Middle frontal gyrus (tissue), 1 donor: Measurements from ENCODE around the gene MNDA.
"Not testable (repeated sequence)": the region's sequence is repeated elsewhere in the genome, so short reads cannot be mapped to it uniquely, and the experiment has no call there.

Experiments
- DNase-seq: peaks from one replicate; pipeline ENCODE4 v3.0.0-alpha.2; 2015; ENCODE audit warnings: low spot score; ENCODE audit errors: extremely low spot score

The MNDA gene

DNA sequence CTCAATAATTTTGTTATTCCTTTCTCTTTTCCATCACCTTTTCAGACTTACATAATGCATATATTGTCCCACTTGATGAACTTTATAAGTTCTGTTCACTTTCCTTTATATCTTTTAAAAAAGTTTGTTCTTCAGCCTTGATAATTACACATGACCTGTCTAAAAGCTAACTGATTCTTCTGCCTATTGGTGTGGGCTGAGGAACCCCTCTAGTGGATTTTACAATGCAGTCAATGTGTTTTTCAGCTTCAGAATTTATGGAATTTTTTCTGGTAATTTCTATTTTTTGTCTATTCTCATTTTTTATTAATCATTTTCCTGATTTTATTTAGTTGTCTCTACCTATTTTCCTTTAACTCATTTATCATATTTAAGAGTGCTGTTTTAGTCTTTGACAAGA lies 7.5 kb downstream of the MNDA start:
- no peak for DNase-seq

DNA sequence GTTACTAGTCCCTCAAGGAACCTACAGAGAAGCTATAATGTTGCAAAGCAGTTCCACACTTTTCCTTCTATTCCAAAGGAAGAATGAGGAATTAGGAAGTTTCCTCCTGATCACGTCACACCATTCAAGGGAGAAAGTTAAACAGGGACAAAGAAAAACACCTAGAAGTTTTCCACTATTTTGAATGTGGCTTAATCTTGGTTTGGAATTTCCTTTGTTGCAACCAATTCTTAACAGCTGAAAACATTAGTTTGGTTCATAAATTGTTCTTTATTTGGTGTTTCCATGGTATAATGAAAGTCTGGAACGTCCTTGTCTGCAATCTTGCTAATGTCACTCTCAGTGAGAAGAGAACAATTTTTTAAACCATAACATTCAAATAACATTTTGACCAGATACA lies 8.4 kb downstream of the MNDA start:
- DNase-seq: no peak

DNA sequence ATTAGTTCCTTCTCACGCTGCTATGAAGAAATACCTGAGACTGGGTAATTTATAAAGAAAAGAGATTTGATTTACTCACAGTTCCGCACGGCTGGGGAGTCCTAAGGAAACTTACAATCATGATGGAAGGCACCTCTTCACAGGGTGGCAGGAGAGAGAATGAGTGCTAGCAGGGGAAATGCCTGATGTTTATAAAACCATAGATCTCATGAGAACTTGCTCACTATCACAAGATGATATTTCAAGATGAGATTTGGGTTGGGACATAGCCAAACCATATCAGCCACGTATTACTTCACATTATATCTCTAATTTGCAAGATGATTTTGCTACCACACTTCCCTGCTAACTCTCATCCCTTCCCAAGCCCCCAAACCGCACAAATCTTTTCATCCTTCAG lies 9.1 kb downstream of the MNDA start:
- no peak for DNase-seq

DNA sequence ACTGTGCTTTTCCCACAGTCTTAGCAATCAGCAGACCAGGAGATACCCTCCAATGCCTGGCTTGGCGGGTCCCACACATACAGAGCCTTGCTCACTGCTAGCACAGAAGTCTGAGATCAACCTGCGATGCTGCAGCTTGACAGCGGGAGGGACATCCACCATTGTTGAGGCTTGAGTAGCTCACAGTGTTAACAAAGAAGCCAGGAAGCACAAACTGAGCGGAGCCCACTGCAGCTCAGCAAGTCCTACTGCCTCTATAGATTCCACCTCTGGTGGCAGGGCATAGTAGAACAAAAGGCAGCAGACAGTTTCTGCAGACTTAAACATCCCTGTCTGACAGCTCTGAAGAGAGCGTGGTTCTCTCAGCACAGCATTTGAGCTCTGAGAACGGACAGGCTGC lies 33.4 kb downstream of the MNDA start:
- no peak for DNase-seq

DNA sequence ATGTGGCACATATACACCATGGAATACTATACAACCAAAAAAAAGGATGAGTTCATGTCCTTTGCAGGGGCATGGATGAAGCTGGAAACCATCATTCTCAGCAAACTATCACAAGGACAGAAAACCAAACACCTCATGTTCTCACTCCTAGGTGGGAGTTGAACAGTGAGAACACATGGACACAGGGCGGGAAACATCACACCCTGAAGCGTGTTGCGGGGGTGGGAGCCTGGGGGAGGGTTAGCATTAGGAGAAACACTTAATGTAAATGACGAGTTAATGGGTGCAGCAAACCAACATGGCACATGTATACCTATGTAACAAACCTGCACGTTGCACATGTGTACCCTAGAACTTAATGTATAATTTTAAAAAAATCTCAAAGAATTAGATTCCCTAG lies 39.3 kb downstream of the MNDA start:
- not testable (repeated sequence) for DNase-seq

DNA sequence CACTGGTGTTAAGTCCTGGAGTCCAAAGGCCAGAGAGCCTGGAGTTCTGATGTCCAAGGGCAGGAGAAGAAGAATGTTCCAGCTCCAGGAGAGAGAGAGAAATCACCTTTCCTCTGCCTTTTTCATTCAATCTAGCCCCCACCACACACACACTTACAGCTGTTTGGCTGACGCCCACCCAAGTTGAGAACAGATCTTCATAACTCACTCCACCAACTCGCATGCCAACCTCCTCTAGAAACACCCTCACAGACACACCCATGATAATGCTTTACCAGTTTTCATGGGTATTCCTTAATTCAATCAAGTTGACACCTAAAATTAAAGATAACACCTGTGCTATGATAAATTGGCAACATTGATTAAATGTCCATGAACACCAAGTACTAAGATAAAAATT lies 42.0 kb downstream of the MNDA start:
- no peak for DNase-seq

DNA sequence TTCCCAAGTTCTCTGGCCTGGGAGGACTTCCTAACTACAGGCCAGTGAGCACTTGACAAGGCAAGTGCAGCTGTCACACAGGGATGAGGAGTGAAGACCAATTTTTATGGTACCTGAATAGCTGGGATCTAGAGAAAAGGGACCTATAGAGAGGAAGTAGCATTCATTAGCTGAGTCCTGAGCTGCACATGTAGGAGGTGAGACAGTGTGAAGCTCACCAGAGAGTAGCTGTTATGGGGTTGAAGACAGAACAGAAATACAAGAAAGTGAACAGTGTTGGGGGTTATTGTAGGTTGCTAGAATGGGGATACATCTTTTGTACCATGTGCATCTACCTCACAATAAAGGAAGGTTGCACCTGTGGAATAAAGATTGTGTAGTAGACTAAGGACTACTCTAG lies 62.5 kb downstream of the MNDA start:
- DNase-seq: no peak

DNA sequence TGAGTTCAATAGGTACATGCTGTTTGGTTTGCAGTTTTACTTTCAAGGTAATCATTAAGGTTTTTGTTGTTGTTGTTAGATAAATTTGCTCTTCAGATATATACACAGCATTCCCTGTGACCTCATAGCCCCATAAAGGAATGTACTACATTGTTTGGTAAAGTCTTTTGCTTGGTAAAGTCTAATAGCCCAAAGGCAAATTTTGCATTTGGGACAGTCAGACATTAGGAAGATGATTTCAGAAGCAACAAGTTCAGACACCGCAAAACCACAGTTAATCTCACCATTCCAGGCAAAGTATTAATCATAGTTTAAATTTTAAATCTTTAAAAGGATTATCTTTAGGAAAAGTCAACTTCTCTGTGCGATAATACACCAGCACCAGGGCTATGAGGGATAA lies 67.6 kb downstream of the MNDA start:
- no peak for DNase-seq
